Measurements from ENCODE around the gene MPL.

MPL gene

GRCh38 chr1:43383449-43383848 lies 45.8 kb downstream of the MPL start:
- Histone ChIP-seq H3K36me3 (ENCODE audit: control insufficient read depth, low read length) (peaks cover 53% of the 10 kb centered on the region), H3K4me2 (ENCODE audit: low read length) (no peak overlapping the region), H4K20me1 (ENCODE audit: control insufficient read depth, insufficient read depth, low read depth, low read length) (no peaks in the 10 kb centered on the region), H3K4me3 (ENCODE audit: low read length) (no peak overlapping the region), H3K4me1 (ENCODE audit: control insufficient read depth, low read length) (peaks cover 4% of the 10 kb centered on the region), H3K9me3 (ENCODE audit: control insufficient read depth, insufficient read depth, low read length) (no peaks in the 10 kb centered on the region), H3K27ac (ENCODE audit: low read depth, low read length) (no peak overlapping the region), H3F3A (ENCODE audit: control insufficient read depth, insufficient read depth) (no peaks in the 10 kb centered on the region), H3K27me3 (ENCODE audit: control insufficient read depth, low read length) (no peaks in the 10 kb centered on the region), H3K79me2 (ENCODE audit: control insufficient read depth, low read length) (peaks cover 12% of the 10 kb centered on the region), H3K9me2 (replicated peaks; ENCODE audit: control insufficient read depth, low read length) (no peaks in the 10 kb centered on the region)
- TF ChIP-seq EZH2phosphoT487 (IDR thresholded peaks at IDR 0.05; ENCODE audit: borderline replicate concordance, low read length) (no peak), CTCF (IDR thresholded peaks at IDR 0.05; ENCODE audit: low read depth, low read length, poor library complexity, severe bottlenecking) (no peak)

GRCh38 chr1:43386676-43387075 lies 49.1 kb downstream of the MPL start:
- peaks cover 43% of the 10 kb centered on the region for H3K79me2 ChIP-seq (ENCODE audit: control insufficient read depth, low read length)
- TF ChIP-seq CTCF (IDR thresholded peaks at IDR 0.05; ENCODE audit: low read depth, low read length, poor library complexity, severe bottlenecking) (no peak), EZH2phosphoT487 (IDR thresholded peaks at IDR 0.05; ENCODE audit: borderline replicate concordance, low read length) (no peak)
- H3K4me1 ChIP-seq (ENCODE audit: control insufficient read depth, low read length): peaks cover 21% of the 10 kb centered on the region
- peaks cover 57% of the 10 kb centered on the region for H3K36me3 ChIP-seq (ENCODE audit: control insufficient read depth, low read length)
- H3K27ac ChIP-seq (ENCODE audit: low read depth, low read length): no peak overlapping the region
- H3F3A ChIP-seq (ENCODE audit: control insufficient read depth, insufficient read depth): no peaks in the 10 kb centered on the region
- no peaks in the 10 kb centered on the region for H4K20me1 ChIP-seq (ENCODE audit: control insufficient read depth, insufficient read depth, low read depth, low read length)
- H3K9me3 ChIP-seq (ENCODE audit: control insufficient read depth, insufficient read depth, low read length): no peaks in the 10 kb centered on the region
- no peaks in the 10 kb centered on the region for H3K9me2 ChIP-seq (replicated peaks; ENCODE audit: control insufficient read depth, low read length)
- no peaks in the 10 kb centered on the region for H3K27me3 ChIP-seq (ENCODE audit: control insufficient read depth, low read length)
- H3K4me3 ChIP-seq (ENCODE audit: low read length): no peak overlapping the region
- H3K4me2 ChIP-seq (ENCODE audit: low read length): no peak overlapping the region

- Histone ChIP-seq H4K20me1 (ENCODE audit: control insufficient read depth, insufficient read depth, low read depth, low read length) (no peaks in the 10 kb centered on the region), H3K4me2 (ENCODE audit: low read length) (peak overlapping the region; percentile 75), H3K4me1 (ENCODE audit: control insufficient read depth, low read length) (peaks cover 21% of the 10 kb centered on the region), H3K9me2 (replicated peaks; ENCODE audit: control insufficient read depth, low read length) (no peaks in the 10 kb centered on the region), H3K27ac (ENCODE audit: low read depth, low read length) (no peak overlapping the region), H3K36me3 (ENCODE audit: control insufficient read depth, low read length) (peaks cover 53% of the 10 kb centered on the region), H3K27me3 (ENCODE audit: control insufficient read depth, low read length) (no peaks in the 10 kb centered on the region), H3K9me3 (ENCODE audit: control insufficient read depth, insufficient read depth, low read length) (no peaks in the 10 kb centered on the region), H3K79me2 (ENCODE audit: control insufficient read depth, low read length) (peaks cover 43% of the 10 kb centered on the region), H3F3A (ENCODE audit: control insufficient read depth, insufficient read depth) (no peaks in the 10 kb centered on the region), H3K4me3 (ENCODE audit: low read length) (peak overlapping the region; percentile 93)
- TF ChIP-seq EZH2phosphoT487 (IDR thresholded peaks at IDR 0.05; ENCODE audit: borderline replicate concordance, low read length) (no peak), CTCF (IDR thresholded peaks at IDR 0.05; ENCODE audit: low read depth, low read length, poor library complexity, severe bottlenecking) (no peak)
Measured at GRCh38 chr1:43387976-43388599, 50.5 kb downstream of the MPL start.

All from DOHH2 (cell line).